Fibroblast of skin of left quadriceps (primary cell): ENCODE measurements around the gene CD4.
"Not testable (repeated sequence)": the region's sequence is repeated elsewhere in the genome, so short reads cannot be mapped to it uniquely, and the experiment has no call there.

ENCODE experiments used
- DNase-seq, 2 experiments: peaks; one replicate each; pipeline ENCODE4 v3.0.0-alpha.2; 2013; ENCODE audit warnings: low read depth in 2 of 2

The CD4 gene

GRCh38 chr12:6868211-6869048, 79.1 kb downstream of the CD4 start:
- no peak for DNase-seq

- DNase-seq, result no peak
Observed at GRCh38 chr12:6869049-6870021, 80.0 kb downstream of the CD4 start.

- DNase-seq, result not testable (repeated sequence)
Observed at GRCh38 chr12:6870304-6870703, 81.0 kb downstream of the CD4 start.
